Measurements from ENCODE around the gene C2orf49. TPM values are rescaled to one million over a fixed set of nuclear protein-coding genes. Genes with fewer than 3 reads are reported as not detected.
"Not testable (repeated sequence)": the region's sequence is repeated elsewhere in the genome, so short reads cannot be mapped to it uniquely, and the experiment has no call there.

C2orf49 gene
- polyA plus RNA-seq, 1 donor = 17.2 TPM

DNA sequence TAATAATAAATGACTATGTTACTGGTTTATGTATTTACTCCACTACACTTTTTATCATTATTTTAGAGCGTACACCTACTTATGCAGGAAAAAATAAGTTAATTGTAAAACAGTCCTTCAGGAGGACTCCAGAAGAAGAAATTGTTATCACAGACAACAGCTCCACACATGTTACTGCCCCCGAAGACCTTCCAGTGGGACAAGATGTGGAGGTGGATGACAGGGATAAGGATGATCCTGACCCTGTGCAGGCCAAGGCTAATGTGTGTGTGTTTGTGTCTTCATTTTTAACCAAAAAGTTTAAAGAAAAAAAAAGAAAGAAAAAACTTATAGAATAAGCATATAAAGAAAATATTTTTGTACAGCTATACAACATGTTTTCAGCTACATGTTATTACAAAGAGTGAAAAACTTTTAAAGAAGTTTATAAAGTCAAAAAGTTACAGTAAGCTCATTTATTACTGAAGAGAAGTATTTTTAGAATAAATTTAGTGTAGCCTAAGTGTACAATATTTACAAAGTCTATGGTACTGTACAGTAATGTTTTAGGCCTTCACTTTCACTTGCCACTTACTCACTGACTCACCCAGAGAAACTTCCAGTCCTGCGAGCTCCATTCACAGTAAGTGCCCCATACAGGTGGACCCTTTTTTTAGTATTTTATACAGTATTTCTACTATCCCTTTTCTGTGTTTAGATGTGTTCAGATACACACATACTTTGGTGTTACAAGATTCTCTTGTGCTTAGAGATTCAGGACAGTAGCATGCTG, 15.3 kb upstream of the C2orf49 start:
- no peak for DNase-seq

DNA sequence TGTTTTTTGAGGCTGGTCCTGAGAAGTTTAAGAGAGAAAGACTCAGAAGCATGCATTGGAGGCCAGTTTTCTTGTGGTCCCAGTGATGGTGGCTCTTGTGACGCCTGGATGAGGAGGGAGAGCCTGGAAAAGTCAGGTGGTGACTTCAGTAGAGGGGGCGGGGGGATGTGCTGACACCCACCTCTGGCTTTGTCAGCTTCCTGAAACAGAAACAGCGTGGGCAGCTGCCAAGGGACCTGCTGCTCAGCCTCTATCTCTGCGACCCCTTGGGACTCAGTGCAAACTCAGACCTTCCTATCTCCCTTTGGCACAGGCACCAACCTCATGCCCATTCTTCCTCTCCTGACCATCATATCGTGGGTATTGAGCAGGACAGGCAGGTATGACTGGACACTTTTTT, 14.2 kb upstream of the C2orf49 start:
- DNase-seq = no peak

DNA sequence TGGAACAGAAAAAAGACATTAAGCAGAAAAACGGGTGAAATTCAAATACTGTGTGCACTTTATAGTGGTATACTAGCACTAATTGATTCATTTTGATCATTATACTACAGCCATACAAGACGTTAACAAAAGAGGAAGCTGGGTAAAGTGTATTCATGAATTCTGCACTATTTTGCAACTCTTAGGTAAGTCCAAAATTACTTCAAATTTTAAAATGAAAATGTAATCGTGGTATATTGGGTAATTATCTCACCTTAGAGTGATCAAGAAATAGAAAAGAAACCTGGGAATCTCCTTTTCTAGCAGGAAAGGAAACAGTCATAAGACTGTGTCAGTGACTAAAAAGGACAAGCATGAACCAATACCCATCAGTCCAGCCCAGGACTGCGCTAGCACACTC, 13.2 kb upstream of the C2orf49 start:
- no peak for DNase-seq

- DNase-seq = no peak
Measured at GRCh38 chr2:105324732-105325131, 12.6 kb upstream of the C2orf49 start.

- DNase-seq = no peak
Measured at GRCh38 chr2:105325389-105325963, 11.9 kb upstream of the C2orf49 start.

DNA sequence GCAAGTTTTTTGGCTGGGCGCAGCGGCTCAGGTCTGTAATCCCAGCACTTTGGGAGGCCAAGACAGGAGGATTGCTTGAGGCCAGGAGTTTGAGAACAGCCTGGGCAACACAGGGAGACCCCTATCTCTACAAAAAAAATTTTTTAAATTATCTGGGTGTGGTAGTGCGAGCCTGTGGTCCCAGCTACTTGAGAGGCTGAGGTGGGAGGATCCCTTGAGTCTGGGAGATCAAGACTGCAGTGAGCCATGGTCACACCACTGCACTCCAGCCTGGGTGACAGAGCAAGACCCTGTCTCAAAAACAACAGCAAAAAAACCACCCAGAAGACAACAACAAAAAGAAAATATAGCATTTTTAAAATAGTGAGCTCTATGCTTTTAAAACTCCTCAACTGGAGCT, 10.1 kb upstream of the C2orf49 start:
- DNase-seq = not testable (repeated sequence)

GRCh38 chr2:105327690-105328089, 9.7 kb upstream of the C2orf49 start:
- no peak for DNase-seq

GRCh38 chr2:105328281-105329196, 8.8 kb upstream of the C2orf49 start:
- peak; percentile 21 for DNase-seq

DNA sequence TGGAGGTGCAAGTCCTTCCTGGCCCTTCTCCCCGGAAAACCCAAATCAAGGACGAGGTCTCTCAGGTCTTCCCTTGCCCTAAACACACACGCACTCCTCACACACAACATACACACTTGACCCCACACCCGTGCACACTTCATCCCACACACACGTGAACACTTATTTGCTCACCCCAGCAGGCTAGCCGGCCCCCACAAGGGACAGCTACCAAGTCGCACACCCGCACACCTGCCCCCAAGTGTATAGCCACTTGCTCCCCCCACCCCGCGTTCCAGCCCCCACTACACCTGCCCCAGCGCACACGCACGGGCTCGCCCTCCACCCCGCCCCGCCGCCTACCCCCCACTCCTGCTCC, 8.2 kb upstream of the C2orf49 start:
- DNase-seq = no peak

DNA sequence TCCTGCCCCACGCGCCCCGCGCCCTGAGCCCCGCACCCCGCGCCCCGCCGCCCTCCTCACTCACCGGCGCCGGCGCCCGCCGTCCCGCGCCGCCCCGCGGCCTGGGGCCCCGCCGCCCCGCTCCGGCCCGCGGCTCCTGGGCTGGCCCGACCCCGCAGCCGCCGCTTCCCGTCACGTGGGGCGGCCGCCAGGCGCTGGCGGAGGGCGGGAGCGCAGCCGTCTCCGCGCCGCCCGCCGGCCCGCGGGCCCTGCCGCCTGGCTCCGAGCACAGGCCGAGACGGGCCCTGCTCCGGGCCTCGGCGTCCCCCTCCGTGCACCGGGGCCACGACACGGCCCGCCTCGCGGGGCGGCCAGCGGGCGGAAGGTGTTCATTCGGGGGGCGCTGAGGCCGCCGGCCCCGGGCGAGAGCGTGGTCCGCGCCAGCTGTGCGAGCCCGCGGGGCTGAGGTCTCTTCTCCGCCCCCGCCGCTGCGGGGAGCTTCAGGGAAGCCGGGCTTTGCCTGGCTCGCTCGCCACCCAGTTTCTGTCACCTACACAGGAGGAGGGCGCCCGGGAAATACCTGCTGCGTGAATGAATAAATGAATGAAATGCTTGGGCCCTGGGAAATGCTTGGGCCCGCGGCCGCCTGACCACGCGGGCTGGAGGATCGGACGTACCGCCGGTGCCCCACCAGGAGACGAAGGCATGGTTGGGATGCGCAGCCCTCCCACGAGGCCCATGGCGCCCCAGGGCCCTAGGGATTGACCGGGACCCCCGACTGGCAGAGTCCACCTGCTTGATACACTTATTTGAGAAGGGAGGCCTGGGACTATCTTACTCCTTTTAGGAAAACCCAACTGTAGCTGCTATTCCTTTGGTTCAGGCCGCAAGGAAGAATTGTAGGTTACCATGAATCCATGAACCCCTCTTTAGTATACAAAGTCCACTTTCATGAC, 7.5 kb upstream of the C2orf49 start, which contains the start of gene TGFBRAP1:
TSS of gene TGFBRAP1 (minus strand) at position 175 of the 935 bp plus-strand sequence. CDS start 21,434 bp downstream, outside the sequence.
- peak; percentile 66 for DNase-seq

- no peak for DNase-seq
Measured at GRCh38 chr2:105330681-105331375, 6.5 kb upstream of the C2orf49 start.

DNA sequence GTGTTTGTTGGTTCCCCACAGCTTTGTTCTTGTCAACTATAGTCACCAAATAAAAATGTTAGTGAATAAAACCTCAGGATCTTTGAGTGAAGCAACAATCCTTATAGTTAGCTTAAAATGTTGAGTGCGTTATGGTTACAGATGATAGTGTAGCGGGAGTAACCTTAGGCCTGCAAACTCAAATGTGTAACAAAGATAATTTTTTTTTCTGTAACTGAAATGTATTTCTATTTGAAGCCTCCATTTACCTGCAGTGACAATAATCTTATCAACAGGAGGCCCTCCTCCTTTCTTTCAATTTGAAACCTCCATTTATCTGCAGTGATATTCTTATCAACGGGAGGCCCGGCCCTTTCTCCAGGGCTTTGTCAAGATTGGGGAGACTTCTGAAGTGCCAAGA, 3.1 kb upstream of the C2orf49 start:
- no peak for DNase-seq

GRCh38 chr2:105335469-105335868, 1.9 kb upstream of the C2orf49 start:
- DNase-seq = no peak

GRCh38 chr2:105336786-105337121, 586 bp upstream of the C2orf49 start:
- no peak for DNase-seq

GRCh38 chr2:105338020-105338385, 663 bp downstream of the C2orf49 start:
- DNase-seq = no peak

DNA sequence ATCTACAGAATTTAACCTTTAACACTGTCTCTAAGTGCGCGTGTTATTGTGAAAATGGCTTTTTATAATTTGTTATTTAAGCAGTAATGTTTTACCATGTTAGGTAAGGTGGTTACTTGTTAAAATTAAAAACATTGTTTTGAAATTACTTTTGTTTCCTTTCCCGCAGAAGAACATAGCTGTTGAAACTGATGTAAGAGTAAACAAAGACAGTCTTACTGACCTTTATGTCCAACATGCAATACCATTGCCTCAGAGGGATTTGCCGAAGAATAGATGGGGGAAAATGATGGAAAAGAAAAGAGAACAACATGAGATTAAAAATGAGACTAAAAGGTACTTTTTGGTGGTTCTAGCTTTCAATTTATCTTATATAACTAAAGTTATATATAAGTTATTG, 2.1 kb downstream of the C2orf49 start:
- no peak for DNase-seq

GRCh38 chr2:105344704-105345345, 7.5 kb downstream of the C2orf49 start:
- no peak for DNase-seq

- DNase-seq = no peak
Measured at GRCh38 chr2:105357122-105357521, 19.8 kb downstream of the C2orf49 start.

GRCh38 chr2:105358593-105358992, 21.3 kb downstream of the C2orf49 start:
- no peak for DNase-seq

DNA sequence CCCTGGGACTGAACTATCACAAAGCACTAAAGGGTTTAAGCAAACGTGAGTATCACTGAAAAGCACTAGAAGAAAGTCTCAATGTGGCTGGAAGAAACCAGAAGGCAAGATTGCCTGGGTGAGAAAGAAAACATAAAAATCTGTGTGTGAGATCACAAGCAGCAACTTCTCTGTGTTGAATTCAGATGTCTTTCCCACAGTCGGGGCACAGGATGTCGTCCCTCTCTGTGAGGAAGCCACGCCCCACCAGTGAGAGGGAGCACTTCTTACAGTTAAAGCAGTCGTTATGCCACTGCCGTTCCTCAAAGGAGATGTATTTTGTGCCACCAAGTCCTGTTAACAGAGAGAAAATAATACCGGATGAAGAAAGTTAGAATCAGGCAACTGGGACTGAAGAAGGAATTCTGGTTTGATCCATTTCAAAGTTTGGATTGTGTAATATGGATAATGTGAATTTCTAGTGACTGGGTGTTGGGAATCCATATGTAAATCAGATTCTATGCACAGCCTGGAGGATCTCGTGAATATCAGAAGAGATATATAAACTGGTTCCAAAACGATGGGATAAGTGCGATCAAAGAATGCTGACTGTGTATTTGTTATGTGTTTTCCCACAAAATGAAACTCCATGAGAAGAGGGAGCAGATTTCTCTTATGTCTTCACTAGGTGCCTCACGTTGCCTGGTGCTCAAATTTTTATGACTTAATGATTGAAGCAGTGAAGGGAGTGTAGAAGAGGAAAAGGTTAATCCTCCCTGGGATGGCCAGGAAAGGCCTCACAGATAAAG, 24.0 kb downstream of the C2orf49 start:
- DNase-seq = no peak
